DMS79 (cell line): ENCODE measurements around the gene MFN1.

Source experiments
- DNase-seq: peaks from one replicate; lab custom pipeline; 2025; lab: John Stamatoyannopoulos, UW

The MFN1 gene

GRCh38 chr3:179336345-179336929, 11.1 kb upstream of the MFN1 start:
- no peak for DNase-seq

DNA sequence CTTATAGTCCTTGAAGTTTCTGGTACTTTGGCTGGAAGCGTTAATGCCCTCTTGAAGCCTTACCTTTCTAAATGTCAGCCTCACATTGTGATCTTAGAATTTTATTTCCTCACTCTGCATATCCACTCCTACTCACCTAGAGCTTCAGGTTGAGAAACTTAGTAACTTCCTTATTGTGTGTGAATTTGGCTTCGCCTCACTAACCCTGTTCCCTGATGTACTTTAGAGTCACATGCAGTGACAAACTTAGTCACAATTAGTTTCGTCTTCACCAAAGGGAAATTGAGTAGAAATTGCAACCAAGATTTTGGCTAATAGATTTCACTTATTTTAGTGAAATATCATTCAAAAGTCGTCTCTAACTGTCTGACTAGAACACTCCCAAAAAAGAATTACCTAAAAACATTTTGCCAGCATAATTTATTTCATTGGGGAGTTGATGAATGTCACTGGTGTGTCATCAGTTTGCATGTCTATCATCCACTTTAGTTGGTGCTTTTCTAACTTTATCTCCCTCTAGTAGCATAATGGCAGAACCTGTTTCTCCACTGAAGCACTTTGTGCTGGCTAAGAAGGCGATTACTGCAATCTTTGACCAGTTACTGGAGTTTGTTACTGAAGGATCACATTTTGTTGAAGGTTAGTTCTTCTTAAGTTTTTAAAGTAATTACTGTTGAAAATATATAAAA, 960 bp downstream of the MFN1 start:
- DNase-seq = no peak

DNA sequence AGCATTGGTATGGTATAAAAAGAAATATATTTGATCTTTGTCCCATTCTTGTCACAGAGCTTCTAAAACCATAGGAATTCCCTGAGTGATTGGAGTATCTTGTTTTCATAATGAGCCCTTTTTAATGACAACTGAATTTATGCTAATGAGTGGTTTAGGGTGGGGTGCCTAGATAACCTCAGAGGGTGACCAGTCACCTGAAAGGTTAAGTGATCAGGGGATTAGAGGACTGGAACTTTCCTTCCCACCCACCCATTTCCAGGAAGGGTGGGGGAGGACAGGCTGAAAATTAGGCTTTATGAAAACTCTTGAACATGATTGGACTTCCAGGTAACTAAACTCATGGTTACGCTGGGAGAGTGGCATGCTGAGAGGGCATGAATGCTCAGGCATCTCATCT, 8.5 kb downstream of the MFN1 start:
- no peak for DNase-seq

DNA sequence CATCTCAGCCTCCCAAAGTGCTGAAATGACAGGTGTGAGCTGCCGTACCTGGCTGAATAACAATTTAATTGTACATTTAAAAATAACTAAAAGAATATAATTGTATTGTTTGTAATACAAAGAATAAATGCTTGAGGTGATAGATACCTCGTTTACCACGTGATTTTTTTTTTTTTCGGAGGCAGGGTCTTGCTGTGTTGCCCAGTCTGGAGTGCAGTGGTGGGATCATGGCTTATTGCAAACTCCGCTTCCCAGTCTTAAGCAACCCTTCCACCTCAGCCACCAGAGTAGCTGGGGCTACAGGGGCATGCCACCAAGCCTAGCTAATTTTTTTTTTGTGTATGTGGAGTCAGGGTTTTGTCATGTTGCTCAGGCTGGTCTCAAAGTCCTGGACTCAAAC, 15.8 kb downstream of the MFN1 start:
- DNase-seq = no peak

- no peak for DNase-seq
Observed at GRCh38 chr3:179369621-179370020, 22.1 kb downstream of the MFN1 start.

DNA sequence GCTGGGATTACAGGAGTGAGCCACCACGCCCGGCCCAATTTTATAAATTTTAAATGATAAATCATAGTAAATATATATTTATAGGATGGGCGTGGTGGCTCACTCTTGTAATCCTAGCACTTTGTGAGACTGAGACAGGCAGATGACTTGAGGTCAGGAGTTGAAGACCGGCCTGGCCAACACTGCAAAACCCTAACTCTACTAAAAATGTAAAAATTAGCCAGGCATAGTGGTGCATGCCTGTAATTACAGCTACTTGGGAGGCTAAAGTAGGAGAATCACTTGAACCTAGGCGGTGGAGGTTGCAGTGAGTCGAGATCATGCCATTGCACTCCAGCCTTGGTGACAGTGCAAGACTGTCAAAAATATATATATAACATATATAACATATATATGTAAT, 26.4 kb downstream of the MFN1 start:
- DNase-seq = no peak

GRCh38 chr3:179375091-179375999, 27.8 kb downstream of the MFN1 start:
- DNase-seq = no peak

DNA sequence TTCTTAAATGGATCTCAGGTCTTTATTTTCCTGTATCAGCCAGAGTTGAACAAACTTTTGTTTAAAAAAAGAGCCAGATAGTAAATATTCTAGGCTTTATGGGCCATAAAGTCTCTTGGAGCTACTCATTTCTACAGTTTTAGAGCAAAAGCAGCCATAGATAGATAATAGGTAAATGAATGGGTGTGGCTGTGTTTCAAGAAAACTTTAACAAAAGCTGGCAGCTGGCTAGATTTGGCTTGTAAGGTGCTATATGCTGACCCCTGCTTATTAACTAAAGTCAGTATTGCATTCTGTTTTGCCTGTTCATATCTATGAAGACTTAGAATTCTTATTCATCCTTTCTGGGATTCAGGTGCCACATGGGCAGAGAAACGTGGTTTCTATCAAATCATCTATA, 29.0 kb downstream of the MFN1 start:
- DNase-seq = no peak

DNA sequence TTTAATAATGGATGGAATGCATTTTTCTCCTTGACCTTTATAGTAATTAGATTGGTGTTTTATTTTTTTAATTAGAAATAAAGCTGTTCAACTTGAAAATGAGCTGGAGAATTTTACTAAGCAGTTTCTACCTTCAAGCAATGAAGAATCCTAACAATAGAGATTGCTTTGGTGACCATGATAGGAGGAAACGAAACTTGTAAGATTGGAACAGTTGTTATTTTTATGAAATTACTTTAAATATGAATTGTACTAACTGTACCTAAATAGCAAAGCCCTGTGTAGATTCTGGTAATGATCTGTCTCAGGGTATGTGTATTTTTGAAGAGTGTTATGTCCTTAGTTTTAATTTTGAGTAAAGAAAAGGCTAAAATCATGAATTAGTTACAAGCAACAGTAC, 44.4 kb downstream of the MFN1 start:
- no peak for DNase-seq

GRCh38 chr3:179398574-179399231, 51.2 kb downstream of the MFN1 start:
- no peak for DNase-seq

GRCh38 chr3:179401561-179401960, 54.1 kb downstream of the MFN1 start:
- DNase-seq = no peak

- DNase-seq = no peak
Observed at GRCh38 chr3:179402963-179403362, 55.5 kb downstream of the MFN1 start.

- DNase-seq = no peak
Observed at GRCh38 chr3:179404307-179404706, 56.8 kb downstream of the MFN1 start.

GRCh38 chr3:179410331-179410730, 62.8 kb downstream of the MFN1 start:
- no peak for DNase-seq

DNA sequence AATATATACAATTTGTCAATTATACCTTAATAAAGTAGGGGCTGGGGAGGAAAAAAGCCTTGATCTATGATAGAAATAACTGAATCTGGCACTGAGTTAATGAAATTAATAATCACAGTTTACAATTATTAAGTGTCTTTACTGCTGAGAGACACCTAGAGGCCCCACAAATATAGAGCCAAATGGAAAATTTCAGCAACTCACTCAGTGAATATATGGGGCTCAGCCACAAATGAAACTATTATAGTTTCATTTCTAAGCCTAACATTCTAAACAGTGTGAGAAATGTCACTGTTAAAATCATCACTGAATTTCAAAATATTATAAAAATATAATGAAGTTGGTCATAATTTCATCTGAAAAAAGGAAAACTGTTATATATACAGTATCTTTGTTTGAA, 63.5 kb downstream of the MFN1 start:
- no peak for DNase-seq

DNA sequence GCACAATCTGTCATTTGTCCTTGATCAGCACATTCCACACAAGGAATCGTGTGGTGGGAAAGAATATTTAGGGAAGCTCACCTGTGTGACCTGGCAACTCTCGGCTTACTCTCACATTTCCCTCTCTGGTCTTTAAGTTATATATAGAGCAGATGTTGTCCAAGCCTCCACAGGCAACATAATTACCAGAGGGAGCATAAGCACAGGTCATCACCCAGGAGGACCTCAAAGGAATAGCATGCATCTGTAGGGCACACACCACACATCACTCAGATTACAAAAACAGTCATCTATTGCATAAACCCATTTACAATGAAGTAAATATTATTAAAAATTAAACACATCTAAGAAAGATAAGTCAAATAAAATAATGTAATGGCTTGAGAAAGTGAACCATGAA, 67.3 kb downstream of the MFN1 start:
- DNase-seq = no peak

DNA sequence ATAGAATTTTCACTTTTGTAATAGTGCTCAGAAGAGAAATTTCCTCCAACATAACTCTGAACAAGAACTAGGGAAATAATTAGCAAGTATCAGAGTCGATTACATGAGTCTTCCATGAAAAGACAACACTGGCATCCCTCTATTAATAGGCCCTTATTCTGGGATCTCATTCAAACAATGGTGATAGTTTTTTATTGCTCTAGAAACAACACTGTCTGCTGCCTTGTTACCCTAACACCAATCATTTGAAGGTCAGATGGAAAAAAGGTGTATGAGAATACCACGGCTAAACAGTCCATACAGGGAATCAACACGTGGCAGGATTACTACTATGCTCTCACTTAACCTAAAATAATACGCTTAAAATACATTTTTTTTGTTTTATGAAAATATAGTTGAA, 67.9 kb downstream of the MFN1 start:
- no peak for DNase-seq

GRCh38 chr3:179416681-179417080, 69.2 kb downstream of the MFN1 start:
- DNase-seq = no peak

- no peak for DNase-seq
Observed at GRCh38 chr3:179418610-179419009, 71.1 kb downstream of the MFN1 start.

DNA sequence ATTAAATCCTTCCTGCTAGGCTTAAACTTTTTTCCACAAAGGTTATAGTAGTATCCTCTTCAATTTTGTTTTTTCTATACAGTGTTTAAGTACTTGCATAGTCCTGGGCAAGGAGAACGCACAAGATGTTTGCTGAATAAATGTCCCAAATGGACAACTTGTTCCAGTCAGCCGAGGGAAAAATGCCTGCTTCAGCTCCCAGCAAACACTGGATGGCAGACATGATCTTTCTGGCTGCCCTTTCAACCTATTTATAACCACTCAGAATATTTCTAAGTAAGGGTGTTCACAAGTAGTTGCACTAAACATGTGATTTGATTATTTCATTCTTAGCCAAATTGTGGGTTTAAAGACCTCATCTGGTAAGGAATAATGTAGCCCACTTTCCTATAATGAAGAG, 74.0 kb downstream of the MFN1 start:
- no peak for DNase-seq

DNA sequence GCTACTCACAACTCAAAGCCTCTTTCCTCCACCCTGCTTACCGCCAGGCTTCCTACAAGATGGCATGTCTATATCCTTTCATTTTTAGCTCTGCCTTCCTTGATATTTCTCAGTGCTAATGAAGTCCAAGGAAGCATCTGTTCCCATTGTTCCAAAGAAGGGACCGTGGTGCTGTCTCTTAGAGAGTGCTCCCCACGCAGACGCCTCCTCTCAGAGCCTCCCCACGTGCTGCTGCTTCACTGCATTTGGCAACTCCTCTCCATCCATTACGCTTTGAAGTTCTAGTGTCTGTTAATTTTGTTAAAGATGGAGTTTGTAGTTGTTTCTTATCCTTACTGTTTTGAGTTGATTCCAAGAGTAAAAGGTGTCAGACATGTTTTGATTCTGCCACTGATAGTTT, 77.6 kb downstream of the MFN1 start:
- no peak for DNase-seq

DNA sequence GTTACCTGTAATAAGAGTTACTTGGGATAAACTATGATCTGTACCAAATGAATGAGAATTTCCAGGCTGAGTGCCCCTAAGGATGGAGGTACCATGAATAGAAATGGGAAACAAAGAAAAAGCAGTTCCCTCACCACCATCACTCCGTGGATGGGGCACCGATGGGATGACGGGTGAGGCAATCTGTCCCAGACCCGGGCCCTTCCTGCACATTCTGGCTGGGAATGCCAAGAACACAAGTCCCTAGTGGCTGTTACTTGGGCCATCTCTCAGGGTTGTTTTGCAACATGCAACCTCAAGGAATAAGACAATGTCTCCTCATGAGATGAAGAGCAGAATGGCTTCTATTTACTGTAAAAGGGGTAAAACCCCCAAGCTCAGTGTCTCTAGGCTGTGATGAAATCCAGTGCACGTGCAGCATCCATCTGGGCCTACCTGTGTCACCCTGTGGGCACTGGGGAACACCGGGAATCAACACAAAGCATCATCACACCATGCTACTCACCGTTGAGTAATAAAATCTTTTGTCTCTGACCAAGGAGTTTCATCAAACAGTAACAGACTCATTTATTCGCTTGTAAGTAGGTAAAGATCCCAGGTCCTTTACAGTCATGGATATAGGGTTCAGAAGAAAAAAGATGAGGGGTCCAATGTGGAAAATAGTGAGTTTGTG, 81.5 kb downstream of the MFN1 start:
- no peak for DNase-seq
